Panc1 (cell line): Measurements from ENCODE around the gene ARFGAP2. TPM values are rescaled to one million over a fixed set of nuclear protein-coding genes. Genes with fewer than 3 reads are reported as not detected.

Source experiments
- microRNA-seq: library from miRNA; unstranded; fragments of <30 nt; microRNA quantifications from one replicate; pipeline ENCODE4 v1.1.0, GENCODE V29; 2020; ENCODE audit not compliant: unreplicated experiment
- total RNA-seq: library from RNA; stranded (reverse); gene quantifications from one replicate; pipeline ENCODE4 v1.2.1, GENCODE V29; 2021; ENCODE audit not compliant: unreplicated experiment

The ARFGAP2 gene
- total RNA-seq, 1 experiment from 2014 or later: 61.4 TPM

Small RNA genes within 50 kb of the gene (microRNA-seq; reads per million reads assigned to microRNA genes)
- gene MIR6745: not detected

Other genes with a start within 250 kb of the ARFGAP2 start
- gene CSTPP1, start 240.1 kb downstream of the ARFGAP2 start, total RNA-seq: 29.0 TPM
- 45.3 TPM for gene PACSIN3, start 9.6 kb upstream of the ARFGAP2 start, total RNA-seq
- gene DDB2, start 38.1 kb upstream of the ARFGAP2 start, total RNA-seq: 33.6 TPM
- gene ACP2, start 71.9 kb upstream of the ARFGAP2 start, total RNA-seq: 28.4 TPM
- gene NR1H3, start 81.1 kb upstream of the ARFGAP2 start, total RNA-seq: 17.2 TPM
- 51.1 TPM for gene MADD, start 93.3 kb upstream of the ARFGAP2 start, total RNA-seq
- not detected for gene MYBPC3, start 175.8 kb upstream of the ARFGAP2 start, total RNA-seq
- 0.31 TPM for gene SPI1, start 201.7 kb upstream of the ARFGAP2 start, total RNA-seq
- gene SLC39A13, start 231.7 kb upstream of the ARFGAP2 start, total RNA-seq: 50.2 TPM
- 181 TPM for gene PSMC3, start 249.6 kb upstream of the ARFGAP2 start, total RNA-seq